HL-60 (cell line): ENCODE data around the gene MRM2.

Experiments used
- DNase-seq, 2 experiments: peaks; one replicate each; pipeline ENCODE4 v3.0.0-alpha.2; 2010 to 2020; ENCODE audit warnings: low read depth in 1 of 2, low spot score in 1 of 2
- H3K27ac ChIP-seq: fragments of 250-450 bp; sonication (Bioruptor Pico); replicated peaks from 2 replicates; pipeline ENCODE4 v1.5.1; 2020; ENCODE audit warnings: mild to moderate bottlenecking, moderate library complexity
- H3K27me3 ChIP-seq: fragments of 250-450 bp; sonication (Bioruptor Pico); 2 replicates; pipeline ENCODE4 v1.5.1; 2021; ENCODE audit warnings: mild to moderate bottlenecking, moderate library complexity; ENCODE audit not compliant: insufficient read depth, poor library complexity, severe bottlenecking
- H3K4me3 ChIP-seq: replicated peaks from 2 replicates; pipeline ENCODE4 v1.5.1; 2011; ENCODE audit warnings: mild to moderate bottlenecking, control low read depth, low read length; ENCODE audit not compliant: insufficient read depth
- GABPA ChIP-seq: IDR thresholded peaks from 2 replicates; pipeline ENCODE4 v1.6.1; 2012; ENCODE audit warnings: low read depth
- POLR2AphosphoS5 ChIP-seq: IDR thresholded peaks from 2 replicates; pipeline ENCODE4 v1.6.1; 2012; ENCODE audit warnings: low read depth
- SPI1 ChIP-seq: IDR thresholded peaks from 2 replicates; pipeline ENCODE4 v1.6.1; 2012; ENCODE audit warnings: low read depth, mild to moderate bottlenecking, borderline replicate concordance
- TF ChIP-seq, protein P1 (sequence below): IDR thresholded peaks from one replicate; pipeline ENCODE4 v1.5.1; 2011; ENCODE audit warnings: low read length, control low read depth, inconsistent platforms; ENCODE audit not compliant: insufficient read depth
- TF ChIP-seq, protein P2 (sequence below): IDR thresholded peaks from 2 replicates; pipeline ENCODE4 v1.6.1; 2012; ENCODE audit warnings: low read depth; ENCODE audit not compliant: insufficient replicate concordance

MRM2 gene

GRCh38 chr7:2225336-2225735 is 16.7 kb downstream of the MRM2 start:
- TF ChIP-seq, protein P1, sequence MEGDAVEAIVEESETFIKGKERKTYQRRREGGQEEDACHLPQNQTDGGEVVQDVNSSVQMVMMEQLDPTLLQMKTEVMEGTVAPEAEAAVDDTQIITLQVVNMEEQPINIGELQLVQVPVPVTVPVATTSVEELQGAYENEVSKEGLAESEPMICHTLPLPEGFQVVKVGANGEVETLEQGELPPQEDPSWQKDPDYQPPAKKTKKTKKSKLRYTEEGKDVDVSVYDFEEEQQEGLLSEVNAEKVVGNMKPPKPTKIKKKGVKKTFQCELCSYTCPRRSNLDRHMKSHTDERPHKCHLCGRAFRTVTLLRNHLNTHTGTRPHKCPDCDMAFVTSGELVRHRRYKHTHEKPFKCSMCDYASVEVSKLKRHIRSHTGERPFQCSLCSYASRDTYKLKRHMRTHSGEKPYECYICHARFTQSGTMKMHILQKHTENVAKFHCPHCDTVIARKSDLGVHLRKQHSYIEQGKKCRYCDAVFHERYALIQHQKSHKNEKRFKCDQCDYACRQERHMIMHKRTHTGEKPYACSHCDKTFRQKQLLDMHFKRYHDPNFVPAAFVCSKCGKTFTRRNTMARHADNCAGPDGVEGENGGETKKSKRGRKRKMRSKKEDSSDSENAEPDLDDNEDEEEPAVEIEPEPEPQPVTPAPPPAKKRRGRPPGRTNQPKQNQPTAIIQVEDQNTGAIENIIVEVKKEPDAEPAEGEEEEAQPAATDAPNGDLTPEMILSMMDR, result no peak
- no peak for TF ChIP-seq SPI1
- no peak for TF ChIP-seq POLR2AphosphoS5
- no peak for TF ChIP-seq GABPA
- TF ChIP-seq, protein P2, sequence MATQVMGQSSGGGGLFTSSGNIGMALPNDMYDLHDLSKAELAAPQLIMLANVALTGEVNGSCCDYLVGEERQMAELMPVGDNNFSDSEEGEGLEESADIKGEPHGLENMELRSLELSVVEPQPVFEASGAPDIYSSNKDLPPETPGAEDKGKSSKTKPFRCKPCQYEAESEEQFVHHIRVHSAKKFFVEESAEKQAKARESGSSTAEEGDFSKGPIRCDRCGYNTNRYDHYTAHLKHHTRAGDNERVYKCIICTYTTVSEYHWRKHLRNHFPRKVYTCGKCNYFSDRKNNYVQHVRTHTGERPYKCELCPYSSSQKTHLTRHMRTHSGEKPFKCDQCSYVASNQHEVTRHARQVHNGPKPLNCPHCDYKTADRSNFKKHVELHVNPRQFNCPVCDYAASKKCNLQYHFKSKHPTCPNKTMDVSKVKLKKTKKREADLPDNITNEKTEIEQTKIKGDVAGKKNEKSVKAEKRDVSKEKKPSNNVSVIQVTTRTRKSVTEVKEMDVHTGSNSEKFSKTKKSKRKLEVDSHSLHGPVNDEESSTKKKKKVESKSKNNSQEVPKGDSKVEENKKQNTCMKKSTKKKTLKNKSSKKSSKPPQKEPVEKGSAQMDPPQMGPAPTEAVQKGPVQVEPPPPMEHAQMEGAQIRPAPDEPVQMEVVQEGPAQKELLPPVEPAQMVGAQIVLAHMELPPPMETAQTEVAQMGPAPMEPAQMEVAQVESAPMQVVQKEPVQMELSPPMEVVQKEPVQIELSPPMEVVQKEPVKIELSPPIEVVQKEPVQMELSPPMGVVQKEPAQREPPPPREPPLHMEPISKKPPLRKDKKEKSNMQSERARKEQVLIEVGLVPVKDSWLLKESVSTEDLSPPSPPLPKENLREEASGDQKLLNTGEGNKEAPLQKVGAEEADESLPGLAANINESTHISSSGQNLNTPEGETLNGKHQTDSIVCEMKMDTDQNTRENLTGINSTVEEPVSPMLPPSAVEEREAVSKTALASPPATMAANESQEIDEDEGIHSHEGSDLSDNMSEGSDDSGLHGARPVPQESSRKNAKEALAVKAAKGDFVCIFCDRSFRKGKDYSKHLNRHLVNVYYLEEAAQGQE, result no peak
- Histone ChIP-seq H3K27me3 (no peaks in the 10 kb centered on the region), H3K4me3 (no peak overlapping the region), H3K27ac (no peak overlapping the region)
- DNase-seq, result no peak

DNA sequence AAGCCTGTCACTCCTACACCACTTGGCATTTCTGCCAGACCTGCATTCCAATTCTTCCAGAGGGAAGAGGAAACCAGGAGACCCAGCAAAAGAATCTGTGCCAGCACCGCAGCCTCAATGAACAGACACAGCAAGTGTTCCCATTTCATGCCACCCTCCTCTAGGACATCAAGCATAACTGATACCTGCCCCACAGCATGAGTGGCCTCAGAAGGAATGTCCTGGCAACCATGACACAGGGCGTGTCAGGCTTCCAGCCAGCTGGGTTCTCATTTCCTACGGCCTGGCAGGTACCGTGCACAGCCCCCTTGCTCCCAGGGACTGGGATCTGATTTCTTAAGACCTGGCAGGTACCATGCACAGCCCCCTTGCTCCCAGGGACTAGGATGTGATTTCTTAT is 17.1 kb downstream of the MRM2 start:
- H3K27ac ChIP-seq, result no peak overlapping the region
- DNase-seq, result no peak
- no peaks in the 10 kb centered on the region for H3K27me3 ChIP-seq
- TF ChIP-seq, protein P2, result no peak
- TF ChIP-seq SPI1 (no peak), POLR2AphosphoS5 (no peak), GABPA (no peak)
- TF ChIP-seq, protein P1, result no peak
- no peak overlapping the region for H3K4me3 ChIP-seq

DNA sequence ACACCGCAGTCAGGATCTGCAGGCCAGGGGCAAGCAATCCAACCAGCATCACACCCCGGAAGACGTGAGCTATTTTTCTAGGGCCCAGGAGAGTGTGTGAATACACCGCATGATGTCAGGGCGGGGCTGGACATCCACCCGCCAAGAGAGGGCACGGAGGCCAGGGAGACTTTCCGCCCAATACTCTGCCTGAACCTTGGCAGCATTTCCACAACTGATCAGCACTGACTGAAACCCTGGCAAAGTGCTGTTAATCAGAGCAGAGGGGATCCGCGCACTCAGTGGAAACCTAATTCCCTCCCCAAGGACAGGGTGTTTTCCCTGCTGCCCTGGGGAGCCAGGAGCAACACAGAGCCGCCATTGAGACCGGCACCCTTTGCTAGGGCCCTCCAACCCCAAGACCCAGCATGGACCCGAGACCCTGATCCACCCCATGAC is 17.5 kb downstream of the MRM2 start:
- Histone ChIP-seq H3K27me3 (no peaks in the 10 kb centered on the region), H3K4me3 (no peak overlapping the region), H3K27ac (no peak overlapping the region)
- DNase-seq, result no peak
- TF ChIP-seq, protein P2, result no peak
- TF ChIP-seq GABPA (no peak), POLR2AphosphoS5 (no peak), SPI1 (no peak)
- TF ChIP-seq, protein P1, result no peak
